Hematopoietic multipotent progenitor cell treated with erythropoietin and hydrocortisone succinate and interleukin-3 and kit ligand, for 17 days (in vitro differentiated cells): ENCODE data around the gene PLCH2.

Experiments used
- DNase-seq: peaks from one replicate; pipeline ENCODE4 v3.0.0-alpha.2; 2015; ENCODE audit warnings: low spot score

The PLCH2 gene

DNA sequence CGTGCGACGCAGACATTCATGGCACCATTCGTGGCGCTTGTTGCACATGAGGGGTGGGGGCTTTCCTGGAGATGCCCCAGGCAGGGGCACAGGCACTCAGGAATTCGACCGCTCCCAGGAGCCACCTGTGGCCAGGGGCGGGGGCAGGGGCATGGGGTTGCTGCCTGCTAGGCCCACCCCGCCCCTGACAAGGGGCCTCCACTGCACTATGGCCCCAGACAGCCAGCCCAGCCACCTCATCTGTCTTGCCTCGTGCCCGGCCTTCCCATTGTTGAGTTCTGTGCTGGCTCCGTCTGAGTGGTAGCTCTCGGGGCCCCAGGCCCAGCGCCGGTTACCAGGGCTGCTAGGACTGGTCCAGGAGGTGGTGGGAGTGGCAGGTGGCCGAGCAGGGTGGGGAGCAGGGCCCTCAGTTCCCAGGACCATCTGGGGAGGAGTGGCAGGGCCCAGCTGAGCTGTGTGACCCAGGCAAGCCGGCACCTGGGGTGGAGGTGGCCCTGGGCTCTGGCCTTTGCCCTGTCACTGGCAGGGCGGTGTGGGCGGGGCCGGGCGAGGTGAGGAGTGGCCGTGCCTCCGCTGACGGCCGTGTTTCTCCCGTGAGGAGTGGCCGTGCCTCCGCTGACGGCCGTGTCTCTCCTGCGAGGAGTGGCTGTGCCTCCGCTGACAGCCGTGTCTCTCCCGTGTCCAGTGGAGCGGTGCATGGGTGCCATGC is 1.9 kb downstream of the PLCH2 start:
- DNase-seq, result no peak

GRCh38 chr1:2479186-2479585 is 3.1 kb downstream of the PLCH2 start:
- no peak for DNase-seq

GRCh38 chr1:2479618-2480017 is 3.5 kb downstream of the PLCH2 start:
- no peak for DNase-seq

GRCh38 chr1:2480236-2480985 is 4.3 kb downstream of the PLCH2 start:
- DNase-seq, result no peak

- no peak for DNase-seq
Measured at GRCh38 chr1:2480986-2481364, 4.9 kb downstream of the PLCH2 start.

DNA sequence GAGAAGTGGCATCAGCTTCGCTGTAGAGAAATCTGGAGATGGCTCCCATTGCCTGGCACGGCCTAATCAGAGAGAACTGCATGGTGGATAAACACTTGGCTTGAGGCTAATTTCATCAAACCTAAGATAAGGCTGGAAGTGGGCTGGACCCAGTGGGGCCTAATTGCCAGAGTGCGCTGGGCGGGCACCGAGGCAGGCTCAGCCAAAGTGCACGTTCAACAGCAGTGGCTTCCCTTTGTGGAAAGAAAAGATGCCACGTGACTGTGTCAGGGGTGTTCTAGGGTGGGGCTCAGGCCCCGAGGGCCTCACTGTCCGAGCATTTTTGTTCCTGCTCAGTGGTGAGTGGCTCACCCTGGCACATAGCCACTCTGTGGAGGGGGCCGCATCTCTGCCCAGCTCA is 5.8 kb downstream of the PLCH2 start:
- no peak for DNase-seq

- DNase-seq, result no peak
Measured at GRCh38 chr1:2482588-2482987, 6.5 kb downstream of the PLCH2 start.

DNA sequence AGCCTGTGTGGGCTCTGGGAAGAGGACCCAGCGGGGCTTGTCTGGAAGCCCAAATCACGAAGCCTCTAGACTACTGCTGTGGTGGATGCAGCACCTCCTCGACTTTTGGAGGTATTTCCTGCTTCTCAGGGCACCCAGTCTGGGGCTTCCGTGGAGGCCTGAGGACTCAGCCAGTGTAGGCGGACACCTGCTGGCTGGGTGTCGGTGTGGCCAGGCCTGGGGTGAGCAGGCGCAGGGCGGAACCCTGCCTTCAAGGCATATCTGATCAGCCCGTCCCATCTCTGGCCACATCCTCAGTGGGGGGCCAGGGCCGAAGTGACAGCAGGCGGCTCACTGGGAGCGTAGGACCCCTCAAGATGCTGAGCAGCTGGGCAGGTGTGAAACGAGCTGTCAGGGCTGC is 6.9 kb downstream of the PLCH2 start:
- no peak for DNase-seq

GRCh38 chr1:2483970-2484369 is 7.9 kb downstream of the PLCH2 start:
- no peak for DNase-seq

- DNase-seq, result no peak
Measured at GRCh38 chr1:2486041-2486440, 10.0 kb downstream of the PLCH2 start.

DNA sequence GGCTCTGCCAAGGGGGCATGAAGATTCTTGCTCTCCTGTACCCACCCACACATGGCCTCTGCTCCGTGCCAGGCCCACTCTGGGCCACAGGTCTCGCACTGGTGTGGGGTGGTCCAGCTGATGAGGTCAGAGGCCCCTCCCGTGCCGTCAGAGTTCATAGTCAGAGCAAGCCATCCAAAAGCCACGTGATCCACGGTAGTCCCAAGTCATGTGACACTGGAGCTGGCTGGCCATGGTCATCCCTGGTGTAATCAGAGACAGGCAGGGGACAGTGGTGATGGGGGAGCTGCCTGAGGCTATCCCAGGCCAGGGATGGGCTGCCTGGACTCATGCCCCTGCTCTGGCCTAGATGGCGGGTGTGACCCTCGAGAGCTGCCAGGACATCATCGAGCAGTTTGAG is 10.5 kb downstream of the PLCH2 start:
- DNase-seq, result no peak

GRCh38 chr1:2488688-2489087 is 12.6 kb downstream of the PLCH2 start:
- no peak for DNase-seq

GRCh38 chr1:2489615-2490014 is 13.5 kb downstream of the PLCH2 start:
- DNase-seq, result no peak

GRCh38 chr1:2492091-2492490 is 16.0 kb downstream of the PLCH2 start:
- no peak for DNase-seq

GRCh38 chr1:2493218-2493617 is 17.1 kb downstream of the PLCH2 start:
- no peak for DNase-seq

GRCh38 chr1:2493691-2494322 is 17.7 kb downstream of the PLCH2 start:
- DNase-seq, result no peak

- DNase-seq, result no peak
Measured at GRCh38 chr1:2494323-2494693, 18.2 kb downstream of the PLCH2 start.

DNA sequence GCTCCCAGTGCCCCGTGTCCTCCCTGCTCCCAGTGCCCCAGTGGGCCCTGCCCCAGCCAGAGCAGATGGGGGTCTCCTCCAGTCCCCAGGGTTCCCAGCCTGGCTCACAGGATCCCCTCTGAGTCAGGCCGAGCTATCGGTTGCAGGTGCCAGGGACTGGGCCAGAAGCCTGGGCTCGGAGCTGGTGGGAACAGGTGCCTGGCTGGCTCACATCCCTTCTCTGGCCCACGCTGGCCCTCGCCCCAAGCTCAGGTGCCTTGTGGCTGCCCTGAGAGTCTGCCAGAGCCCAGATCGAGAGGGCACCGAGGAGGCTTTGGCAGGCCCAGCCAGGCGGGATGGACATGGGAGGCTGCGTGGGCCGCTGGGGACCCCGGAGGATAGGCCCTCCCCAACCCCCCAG is 18.9 kb downstream of the PLCH2 start:
- DNase-seq, result no peak

DNA sequence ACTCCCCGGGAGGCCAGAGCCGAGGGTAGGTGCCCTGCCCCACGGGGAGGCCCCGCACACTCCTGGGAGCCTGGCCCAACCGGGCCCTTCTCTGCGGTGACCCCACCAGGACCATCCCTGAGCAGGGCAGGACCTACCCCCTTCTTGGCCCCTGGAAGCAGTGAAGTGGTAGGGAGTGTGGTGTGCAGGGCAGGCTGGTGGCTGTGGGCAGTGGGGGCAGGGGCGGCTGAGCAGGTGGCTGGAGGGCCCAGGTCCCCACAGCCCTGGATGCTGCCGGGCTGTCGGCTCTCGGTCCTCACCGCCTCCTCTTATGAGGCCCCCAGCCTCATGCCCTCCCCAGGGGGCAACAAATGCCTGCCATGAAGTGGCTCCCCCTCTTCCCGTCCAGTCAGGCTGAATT is 19.5 kb downstream of the PLCH2 start:
- DNase-seq, result no peak

- no peak for DNase-seq
Measured at GRCh38 chr1:2496087-2496622, 20.1 kb downstream of the PLCH2 start.

DNA sequence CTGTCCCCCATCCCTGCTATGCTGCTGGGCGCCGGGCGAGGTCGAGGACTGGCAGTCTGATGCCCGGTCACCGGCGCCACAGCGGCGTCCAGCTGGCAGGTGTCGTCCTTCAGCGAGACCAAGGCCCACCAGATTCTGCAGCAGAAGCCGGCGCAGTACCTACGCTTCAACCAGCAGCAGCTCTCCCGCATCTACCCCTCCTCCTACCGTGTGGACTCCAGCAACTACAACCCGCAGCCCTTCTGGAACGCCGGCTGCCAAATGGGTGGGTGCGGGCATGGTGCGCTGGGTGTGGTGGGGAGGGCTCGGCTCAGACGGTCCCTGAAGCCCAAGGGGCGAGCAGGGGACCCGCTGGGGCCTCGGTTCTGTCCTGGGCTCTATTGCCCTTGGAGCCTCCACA is 20.7 kb downstream of the PLCH2 start:
- no peak for DNase-seq

- no peak for DNase-seq
Measured at GRCh38 chr1:2497891-2498290, 21.8 kb downstream of the PLCH2 start.

GRCh38 chr1:2498648-2499047 is 22.6 kb downstream of the PLCH2 start:
- no peak for DNase-seq
